ENCODE data around the gene RNF150. TPM values are rescaled to one million over a fixed set of nuclear protein-coding genes. Genes with fewer than 3 reads are reported as not detected.

RNF150 gene
- total RNA-seq, 1 donor from 2014 or later: not detected

DNA sequence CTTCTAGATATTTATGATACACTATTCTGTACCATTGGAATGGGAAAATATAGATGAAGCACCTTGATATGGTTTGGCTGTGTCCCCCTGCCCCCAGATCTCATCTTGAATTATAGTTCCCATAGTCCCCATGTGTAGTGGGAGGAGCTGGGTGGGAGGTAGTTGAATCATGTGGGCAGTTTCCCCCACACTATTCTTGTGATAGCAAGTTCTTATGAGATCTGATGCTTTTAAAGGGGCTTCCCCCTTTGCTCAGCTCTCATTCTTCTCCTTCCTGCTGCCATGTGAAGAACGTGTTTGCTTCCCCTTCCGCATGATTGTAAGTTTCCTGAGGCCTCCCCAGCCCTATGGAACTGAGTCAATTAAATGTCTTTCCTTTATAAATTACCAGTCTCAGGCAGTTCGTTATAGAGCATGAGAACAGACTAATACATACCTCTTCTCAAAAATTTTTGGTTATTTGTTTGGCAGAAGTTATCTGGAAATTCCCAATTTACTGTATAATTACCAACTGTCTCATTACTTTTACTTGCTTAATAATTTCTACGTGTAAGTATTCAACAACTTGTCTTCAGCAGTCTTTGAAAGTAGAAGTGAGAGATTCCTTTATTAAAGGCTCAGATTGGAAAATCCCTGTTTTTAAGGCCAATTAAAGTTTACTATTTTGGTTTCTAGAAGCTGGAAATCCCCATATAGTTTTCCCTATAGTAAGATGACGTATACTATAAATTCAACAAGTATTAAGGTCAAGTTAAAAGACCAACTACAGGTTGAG, 152.7 kb downstream of the RNF150 start:
- Mint-ChIP-seq H3K27ac (no peak overlapping the region), H3K4me3 (no peak overlapping the region), H3K4me1 (no peaks in the 10 kb centered on the region), H3K9me3 (no peaks in the 10 kb centered on the region), H3K36me3 (ENCODE audit: low read depth) (no peaks in the 10 kb centered on the region), H3K27me3 (no peaks in the 10 kb centered on the region)
- ChIA-PET CTCF (no interaction called here), POLR2A (no interaction called here)
- DNase-seq (no peak), ATAC-seq (ENCODE audit: low read depth) (no peak)
- TF ChIP-seq, protein P1, sequence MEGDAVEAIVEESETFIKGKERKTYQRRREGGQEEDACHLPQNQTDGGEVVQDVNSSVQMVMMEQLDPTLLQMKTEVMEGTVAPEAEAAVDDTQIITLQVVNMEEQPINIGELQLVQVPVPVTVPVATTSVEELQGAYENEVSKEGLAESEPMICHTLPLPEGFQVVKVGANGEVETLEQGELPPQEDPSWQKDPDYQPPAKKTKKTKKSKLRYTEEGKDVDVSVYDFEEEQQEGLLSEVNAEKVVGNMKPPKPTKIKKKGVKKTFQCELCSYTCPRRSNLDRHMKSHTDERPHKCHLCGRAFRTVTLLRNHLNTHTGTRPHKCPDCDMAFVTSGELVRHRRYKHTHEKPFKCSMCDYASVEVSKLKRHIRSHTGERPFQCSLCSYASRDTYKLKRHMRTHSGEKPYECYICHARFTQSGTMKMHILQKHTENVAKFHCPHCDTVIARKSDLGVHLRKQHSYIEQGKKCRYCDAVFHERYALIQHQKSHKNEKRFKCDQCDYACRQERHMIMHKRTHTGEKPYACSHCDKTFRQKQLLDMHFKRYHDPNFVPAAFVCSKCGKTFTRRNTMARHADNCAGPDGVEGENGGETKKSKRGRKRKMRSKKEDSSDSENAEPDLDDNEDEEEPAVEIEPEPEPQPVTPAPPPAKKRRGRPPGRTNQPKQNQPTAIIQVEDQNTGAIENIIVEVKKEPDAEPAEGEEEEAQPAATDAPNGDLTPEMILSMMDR (IDR thresholded peaks at IDR 0.05): no peak
- intact Hi-C loops (cut with micrococcal nuclease): no loop called here

DNA sequence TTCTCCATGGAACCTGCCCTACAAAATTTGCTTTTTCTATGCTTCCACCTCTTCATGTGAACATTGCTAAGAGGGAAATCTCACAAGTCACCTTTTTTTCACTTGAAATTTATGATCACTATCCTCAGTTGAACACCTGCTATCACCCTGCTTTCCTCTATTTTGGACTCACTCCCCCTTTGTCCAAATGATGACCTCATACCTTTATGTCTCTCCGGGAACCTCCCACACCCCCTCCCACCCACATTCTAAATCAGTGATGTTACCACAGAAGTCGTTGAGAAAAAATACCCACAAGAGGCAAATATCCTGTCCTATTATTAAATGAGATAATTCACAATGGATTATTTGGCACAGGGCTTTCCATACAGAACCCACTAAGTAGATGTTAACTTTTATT, 156.5 kb downstream of the RNF150 start:
- ChIA-PET POLR2A (no interaction called here), CTCF (no interaction called here)
- no peak for ATAC-seq (ENCODE audit: low read depth)
- no peak for DNase-seq
- TF ChIP-seq, protein P1 (IDR thresholded peaks at IDR 0.05): no peak
- Mint-ChIP-seq H3K27me3 (no peaks in the 10 kb centered on the region), H3K4me3 (no peak overlapping the region), H3K36me3 (ENCODE audit: low read depth) (no peaks in the 10 kb centered on the region), H3K27ac (no peak overlapping the region), H3K4me1 (no peaks in the 10 kb centered on the region), H3K9me3 (no peaks in the 10 kb centered on the region)
- intact Hi-C loops (cut with micrococcal nuclease): no loop called here

DNA sequence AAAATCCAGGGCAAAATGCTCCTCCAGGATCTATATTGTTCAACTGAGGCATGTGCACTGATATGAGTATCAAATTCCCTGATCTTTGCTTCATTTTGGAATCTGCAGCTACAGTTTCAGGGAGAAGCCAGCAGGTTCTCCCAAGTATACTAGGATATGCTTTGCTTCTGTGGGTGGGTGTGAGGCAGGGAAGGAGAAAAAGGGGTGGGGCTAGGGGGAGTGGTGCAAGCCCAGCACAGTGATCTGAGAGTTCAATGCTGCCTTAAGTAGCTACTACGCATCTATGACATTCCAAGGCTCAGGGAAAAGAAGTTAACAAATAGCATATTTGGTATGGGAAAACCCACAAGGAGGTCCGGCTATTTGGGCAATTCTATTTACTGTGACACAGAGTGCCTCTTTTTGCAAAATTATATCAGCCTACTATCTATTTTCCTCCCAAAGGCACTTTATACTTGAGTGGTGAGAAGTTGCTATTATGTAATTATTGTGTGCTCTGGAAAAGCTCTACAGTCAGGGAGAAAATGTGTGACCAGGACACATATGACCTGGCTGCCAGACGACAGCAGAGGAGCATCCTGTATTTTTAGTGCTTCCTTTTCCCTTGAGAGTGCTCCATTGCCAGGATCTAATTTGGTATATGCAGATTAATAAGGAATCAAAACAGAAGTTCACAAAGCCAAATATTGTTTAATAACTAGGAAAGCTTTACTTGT, 162.0 kb downstream of the RNF150 start:
- ChIA-PET CTCF (no interaction called here), POLR2A (no interaction called here)
- H3K4me3 Mint-ChIP-seq: no peak overlapping the region
- H3K27me3 Mint-ChIP-seq: no peaks in the 10 kb centered on the region
- TF ChIP-seq, protein P1 (IDR thresholded peaks at IDR 0.05): no peak
- DNase-seq: no peak
- no peak overlapping the region for H3K27ac Mint-ChIP-seq
- intact Hi-C loops (cut with micrococcal nuclease): no loop called here
- H3K4me1 Mint-ChIP-seq: no peaks in the 10 kb centered on the region
- ATAC-seq (ENCODE audit: low read depth): no peak
- H3K36me3 Mint-ChIP-seq (ENCODE audit: low read depth): no peaks in the 10 kb centered on the region
- no peaks in the 10 kb centered on the region for H3K9me3 Mint-ChIP-seq

DNA sequence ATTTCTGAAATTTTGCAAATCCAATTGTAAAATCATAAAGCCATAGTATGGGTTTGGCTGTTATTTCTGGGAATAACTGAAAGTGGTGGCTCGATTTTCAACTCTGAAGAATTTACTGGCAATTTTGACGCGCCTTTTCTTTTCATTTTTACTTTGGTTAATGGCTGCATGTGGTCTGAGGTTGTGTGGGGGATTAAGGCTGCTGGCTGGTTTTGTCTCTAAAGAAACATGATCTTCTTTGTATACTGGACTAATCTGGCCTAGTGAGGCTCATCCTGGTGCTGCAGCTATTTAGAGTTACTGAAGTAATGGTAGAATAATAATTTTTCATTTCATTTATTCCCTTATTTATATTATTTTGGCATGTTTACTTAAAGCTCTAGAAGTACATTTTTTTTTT, 164.0 kb downstream of the RNF150 start:
- intact Hi-C loops (cut with micrococcal nuclease): no loop called here
- no peak for DNase-seq
- no peak overlapping the region for H3K27ac Mint-ChIP-seq
- H3K36me3 Mint-ChIP-seq (ENCODE audit: low read depth): no peaks in the 10 kb centered on the region
- no peaks in the 10 kb centered on the region for H3K27me3 Mint-ChIP-seq
- POLR2A ChIA-PET: no interaction called here
- no peak overlapping the region for H3K4me3 Mint-ChIP-seq
- no peaks in the 10 kb centered on the region for H3K4me1 Mint-ChIP-seq
- ATAC-seq (ENCODE audit: low read depth): no peak
- TF ChIP-seq, protein P1 (IDR thresholded peaks at IDR 0.05): no peak
- CTCF ChIA-PET: no interaction called here
- H3K9me3 Mint-ChIP-seq: no peaks in the 10 kb centered on the region

DNA sequence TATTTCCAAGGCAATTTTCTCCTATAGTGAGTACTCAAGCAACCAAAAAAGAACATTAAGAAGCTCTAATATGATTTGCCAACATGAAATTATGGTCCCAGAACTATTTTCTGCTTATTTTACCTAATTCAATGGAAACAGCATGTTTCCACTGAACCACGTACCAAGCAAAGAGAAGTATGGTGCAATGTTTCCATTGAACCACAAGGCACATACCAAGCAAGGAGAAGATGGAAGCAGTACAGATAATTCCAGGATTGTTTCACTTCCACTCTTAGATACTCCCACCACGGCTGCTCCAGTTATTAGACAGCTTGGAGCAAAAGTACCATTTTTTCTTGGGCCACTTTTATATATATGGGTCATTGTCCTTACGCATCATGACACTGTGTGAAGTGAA, 164.9 kb downstream of the RNF150 start:
- H3K4me1 Mint-ChIP-seq: no peaks in the 10 kb centered on the region
- CTCF ChIA-PET: no interaction called here
- no peaks in the 10 kb centered on the region for H3K27me3 Mint-ChIP-seq
- POLR2A ChIA-PET: no interaction called here
- H3K36me3 Mint-ChIP-seq (ENCODE audit: low read depth): no peaks in the 10 kb centered on the region
- no peak overlapping the region for H3K4me3 Mint-ChIP-seq
- ATAC-seq (ENCODE audit: low read depth) (no peak), DNase-seq (no peak)
- TF ChIP-seq, protein P1 (IDR thresholded peaks at IDR 0.05): no peak
- no peaks in the 10 kb centered on the region for H3K9me3 Mint-ChIP-seq
- H3K27ac Mint-ChIP-seq: no peak overlapping the region
- intact Hi-C loops (cut with micrococcal nuclease): no loop called here

Measured in activated B cell treated with CpG ODN at 0.5 μM for 24 hours (primary cell).